GM21381 (cell line): ENCODE results near the gene PCDHA12.
"Not testable (repeated sequence)": the region's sequence is repeated elsewhere in the genome, so short reads cannot be mapped to it uniquely, and the experiment has no call there.

Experiments used
- ATAC-seq: cut with Tn5 transposase; IDR thresholded peaks from one replicate; pipeline ENCODE4 v1.9.1; 2021; ENCODE audit warnings: mild to moderate bottlenecking, moderate library complexity; ENCODE audit not compliant: unreplicated experiment

The PCDHA12 gene

GRCh38 chr5:140875085-140876065 lies at the start of gene PCDHA12:
TSS of gene PCDHA12 (plus strand) at chr5:140875308. CDS start at chr5:140875473, 165 bp downstream.
- no peak for ATAC-seq

- no peak for ATAC-seq
Measured at GRCh38 chr5:140827704-140828361, 47.3 kb upstream of the PCDHA12 start, which contains the start of gene PCDHA6. TSS of gene PCDHA6 (plus strand) at chr5:140827960. CDS start at chr5:140828092, 132 bp downstream.

- no peak for ATAC-seq
Measured at GRCh38 chr5:140828362-140828737, 46.8 kb upstream of the PCDHA12 start.

GRCh38 chr5:140829511-140830501 lies 45.3 kb upstream of the PCDHA12 start:
- not testable (repeated sequence) for ATAC-seq

GRCh38 chr5:140833993-140834392 lies 41.1 kb upstream of the PCDHA12 start, which contains the start of gene PCDHA7:
TSS of gene PCDHA7 (plus strand) at chr5:140834269. CDS start at chr5:140834384, 115 bp downstream.
- no peak for ATAC-seq

- not testable (repeated sequence) for ATAC-seq
Measured at GRCh38 chr5:140834439-140835008, 40.6 kb upstream of the PCDHA12 start.

GRCh38 chr5:140835622-140836510 lies 39.2 kb upstream of the PCDHA12 start:
- ATAC-seq, result no peak

- ATAC-seq, result no peak
Measured at GRCh38 chr5:140840978-140841962, 33.8 kb upstream of the PCDHA12 start, which contains the start of gene PCDHA8. TSS of gene PCDHA8 (plus strand) at chr5:140841187. CDS start at chr5:140841322, 135 bp downstream.

- no peak for ATAC-seq
Measured at GRCh38 chr5:140842798-140843733, 32.0 kb upstream of the PCDHA12 start.

GRCh38 chr5:140848139-140849102 lies 26.7 kb upstream of the PCDHA12 start, which contains the start of gene PCDHA9:
TSS of gene PCDHA9 (plus strand) at chr5:140848382. CDS start at chr5:140848496, 114 bp downstream.
- ATAC-seq, result not testable (repeated sequence)

- ATAC-seq, result not testable (repeated sequence)
Measured at GRCh38 chr5:140849831-140850634, 25.1 kb upstream of the PCDHA12 start.

- ATAC-seq, result no peak
Measured at GRCh38 chr5:140855772-140856674, 19.1 kb upstream of the PCDHA12 start, which contains the start of gene PCDHA10. TSS of gene PCDHA10 (plus strand) at chr5:140855897. CDS start at chr5:140856049, 152 bp downstream.
